GM12878 (cell line): ENCODE measurements around the gene BTBD3. TPM values are rescaled to one million over a fixed set of nuclear protein-coding genes. Genes with fewer than 3 reads are reported as not detected.

Experiments
- ATAC-seq: fragments of 200-7000 bp; cut with Tn5 transposase; 3 replicates; pipeline ENCODE4 v1.9.1; 2020; ENCODE audit warnings: mild to moderate bottlenecking, moderate library complexity
- BruUV-seq: library from RNA; stranded (reverse); fragments of 400-500 nt; replicated peaks from 2 replicates; lab custom pipeline; 2021; lab: Mats Ljungman, UMichigan
- CTCF ChIA-PET: fragments of 300-600 bp; sonication (Branson Sonifier 250); formaldehyde crosslinking; extraction: SDS; loops from one replicate; lab custom pipeline; 2021; ENCODE audit warnings: inconsistent platforms; lab: Yijun Ruan, JAX
- POLR2A ChIA-PET: fragments of 350-600 bp; formaldehyde crosslinking; extraction: SDS; loops from one replicate; lab custom pipeline; 2021; ENCODE audit warnings: inconsistent platforms; lab: Charles Lee
- RAD21 ChIA-PET: fragments of 300-600 bp; sonication (Branson Sonifier 250); formaldehyde crosslinking; loops from one replicate; lab custom pipeline; 2023; ENCODE audit warnings: antibody characterized with exemption; ENCODE audit not compliant: unreplicated experiment; lab: Charles Lee
- SMC1A ChIA-PET: fragments of 300-600 bp; sonication (Branson Sonifier 250); formaldehyde crosslinking; loops from one replicate; lab custom pipeline; 2023; ENCODE audit not compliant: unreplicated experiment, uncharacterized antibody; lab: Charles Lee
- DNase-seq: peaks from one replicate; pipeline ENCODE4 v3.0.0-alpha.2; 2011; ENCODE audit warnings: low read depth, low spot score
- FAIRE-seq: peaks from 3 replicates; lab custom pipeline; 2011; peaks lifted over from hg19 to GRCh38; lab: Jason Lieb, UNC
- H2AFZ ChIP-seq: 2 replicates; pipeline ENCODE4 v1.6.0; 2011; ENCODE audit warnings: low read depth, low read length, control low read depth; ENCODE audit not compliant: control insufficient read depth
- H3K27ac ChIP-seq: 2 replicates; pipeline ENCODE4 v1.5.1; 2011; ENCODE audit warnings: control low read depth; ENCODE audit not compliant: control insufficient read depth, insufficient read depth
- H3K27me3 ChIP-seq, 2 experiments: replicated peaks in 1 of 2; 2 replicates each; pipeline versions ENCODE4 v1.6.0 to v1.6.1; 2011; ENCODE audit warnings: low read length in 1 of 2; ENCODE audit not compliant: control insufficient read depth in 2 of 2, insufficient read depth in 2 of 2
- H3K36me3 ChIP-seq, 2 experiments: 2 replicates each; pipeline ENCODE4 v1.5.1; 2011; ENCODE audit warnings: low read length in 1 of 2; ENCODE audit not compliant: control insufficient read depth in 2 of 2, insufficient read depth in 2 of 2
- H3K4me1 ChIP-seq: 2 replicates; pipeline ENCODE4 v1.6.1; 2011; ENCODE audit warnings: mild to moderate bottlenecking, low read length, moderate library complexity, mixed read lengths; ENCODE audit not compliant: control insufficient read depth, insufficient read depth
- H3K4me2 ChIP-seq: 2 replicates; pipeline ENCODE4 v1.6.0; 2011; ENCODE audit warnings: control low read depth; ENCODE audit not compliant: control insufficient read depth, insufficient read depth
- H3K4me3 ChIP-seq: fragments of 200-600 bp; sonication (generic); 2 replicates; pipeline ENCODE4 v1.5.1; 2016
- H3K79me2 ChIP-seq: 2 replicates; pipeline ENCODE4 v1.6.0; 2011; ENCODE audit warnings: low read length; ENCODE audit not compliant: control insufficient read depth, insufficient read depth
- H3K9ac ChIP-seq: 2 replicates; pipeline ENCODE4 v1.8.0; 2011; ENCODE audit warnings: low read length, control low read depth, mixed read lengths; ENCODE audit not compliant: control insufficient read depth, insufficient read depth
- H3K9me3 ChIP-seq: replicated peaks from 3 replicates; pipeline ENCODE4 v1.5.1; 2011; ENCODE audit warnings: mild to moderate bottlenecking, low read length; ENCODE audit not compliant: control insufficient read depth, insufficient read depth
- H4K20me1 ChIP-seq: 2 replicates; pipeline ENCODE4 v1.6.0; 2011; ENCODE audit not compliant: control insufficient read depth, insufficient read depth
- ATF3 ChIP-seq: IDR thresholded peaks from 2 replicates; pipeline ENCODE4 v1.6.1; 2011; ENCODE audit warnings: low read depth, mild to moderate bottlenecking, low read length, moderate library complexity, borderline replicate concordance; ENCODE audit errors: extremely low read depth
- CBX5 ChIP-seq: sonication (generic); IDR thresholded peaks from 2 replicates; pipeline ENCODE4 v1.6.1; 2016; ENCODE audit warnings: low read depth, moderate library complexity, mild to moderate bottlenecking, inconsistent platforms
- EGR1 ChIP-seq, 2 experiments: IDR thresholded peaks; 1 replicate in 1 of 2; 2 replicates in 1 of 2; pipeline ENCODE4 v1.6.1; 2011 to 2012; ENCODE audit warnings: low read depth in 2 of 2, low read length in 2 of 2, borderline replicate concordance in 1 of 2, mild to moderate bottlenecking in 1 of 2, moderate library complexity in 1 of 2
- ESRRA ChIP-seq: IDR thresholded peaks from 2 replicates; pipeline ENCODE4 v1.6.1; 2012; ENCODE audit warnings: mild to moderate bottlenecking, low read length, improper control_type of control experiment
- FOS ChIP-seq: IDR thresholded peaks from 3 replicates; pipeline ENCODE4 v1.6.1; 2011; ENCODE audit warnings: borderline replicate concordance; ENCODE audit not compliant: insufficient read length; ENCODE audit errors: extremely low read depth
- HDAC6 ChIP-seq: fragments of 200-600 bp; sonication (generic); IDR thresholded peaks from one replicate; pipeline ENCODE4 v1.8.0; 2017; ENCODE audit warnings: antibody characterized with exemption; ENCODE audit not compliant: unreplicated experiment
- NFXL1 ChIP-seq: fragments of 450-650 bp; IDR thresholded peaks from 2 replicates; pipeline ENCODE4 v1.6.1; 2017; ENCODE audit warnings: antibody characterized with exemption, mild to moderate bottlenecking, borderline replicate concordance
- NR2C2 ChIP-seq: IDR thresholded peaks from 2 replicates; pipeline ENCODE4 v1.6.1; 2011; ENCODE audit warnings: borderline replicate concordance, low read depth; ENCODE audit not compliant: control insufficient read depth, insufficient read length
- NR2F1 ChIP-seq: fragments of 450-650 bp; conservative IDR thresholded peaks from 2 replicates; pipeline ENCODE4 v1.6.1; 2017; ENCODE audit warnings: mild to moderate bottlenecking
- PAX5 ChIP-seq: IDR thresholded peaks from 2 replicates; pipeline ENCODE4 v1.6.1; 2011; ENCODE audit warnings: low read depth, low read length, borderline replicate concordance
- POLR2A ChIP-seq: IDR thresholded peaks from 2 replicates; pipeline ENCODE4 v1.6.1; 2011; ENCODE audit warnings: low read depth, mild to moderate bottlenecking, low read length
- POLR2AphosphoS2 ChIP-seq: IDR thresholded peaks from 2 replicates; pipeline ENCODE4 v1.6.1; 2011; ENCODE audit warnings: low read depth, mild to moderate bottlenecking, low read length, improper control_type of control experiment, moderate library complexity
- RCOR1 ChIP-seq: conservative IDR thresholded peaks from 2 replicates; pipeline ENCODE4 v1.6.1; 2012; ENCODE audit warnings: low read depth, low read length, improper control_type of control experiment
- TCF7 ChIP-seq: IDR thresholded peaks from 2 replicates; pipeline ENCODE4 v1.6.1; 2014; ENCODE audit warnings: antibody characterized with exemption, borderline replicate concordance
- YY1 ChIP-seq: IDR thresholded peaks from 2 replicates; pipeline ENCODE4 v1.6.1; 2011; ENCODE audit warnings: low read depth, mild to moderate bottlenecking, low read length
- ZBED1 ChIP-seq: IDR thresholded peaks from 2 replicates; pipeline ENCODE4 v1.6.1; 2016; ENCODE audit warnings: borderline replicate concordance
- ZNF384 ChIP-seq: IDR thresholded peaks from 2 replicates; pipeline ENCODE4 v1.6.1; 2012; ENCODE audit warnings: low read depth, mild to moderate bottlenecking, low read length, improper control_type of control experiment, borderline replicate concordance
- WGBS: methylation state at CpG from one replicate; pipeline ENCODE4 v1.1.6; 2016; ENCODE audit warnings: low lambda C conversion rate; ENCODE audit not compliant: insufficient replicate concordance, insufficient coverage; ENCODE audit errors: missing lambda C conversion rate; 5-methylcytosine and 5-hydroxymethylcytosine counted together
- in situ Hi-C: fragments of 300-500 bp; cut with MboI; formaldehyde crosslinking; loops from 9 replicates; pipeline ENCODE4 v1.14.3; 2018; ENCODE audit warnings: mixed read lengths
- intact Hi-C: fragments of 100-400 bp; cut with micrococcal nuclease; formaldehyde crosslinking; loops from one replicate; pipeline ENCODE4 v1.14.2; 2022; ENCODE audit not compliant: unreplicated experiment
- polyA plus RNA-seq, 11 experiments: library from polyadenylated mRNA; depleted of rRNA in 4 of 11; unstranded in 6 of 11; stranded (reverse) in 5 of 11; fragments of >200 nt; fragmentation: Nextera tagmentation in 4 of 11; fragmentation: Illumina TruSeq in 1 of 11; extraction: Ambion mirVana in 4 of 11; extraction: Trizol in 1 of 11; gene quantifications; 1 replicate in 1 of 11; 2 replicates in 10 of 11; pipeline versions ENCODE4 v1.2.1 to v1.2.3, GENCODE V29; 2011 to 2016; ENCODE audit warnings: inconsistent platforms in 2 of 11, missing spikeins in 2 of 11, low read depth in 1 of 11
- total RNA-seq, 4 experiments: library from RNA; depleted of rRNA in 3 of 4; stranded (reverse); fragments of >200 nt in 3 of 4; fragmentation: Illumina TruSeq in 1 of 4; extraction: Trizol in 1 of 4; gene quantifications; 2 replicates each; pipeline versions ENCODE4 v1.2.1 to v1.2.3, GENCODE V29; 2013 to 2021
- TF ChIP-seq, protein P1 (sequence below): fragments of 450-650 bp; IDR thresholded peaks from 2 replicates; pipeline ENCODE4 v1.6.1; 2017; ENCODE audit warnings: mild to moderate bottlenecking
- TF ChIP-seq, protein P2 (sequence below): IDR thresholded peaks from 2 replicates; pipeline ENCODE4 v1.6.1; 2011; ENCODE audit warnings: low read depth, low read length, improper control_type of control experiment, borderline replicate concordance
- TF ChIP-seq, protein P3 (sequence below): IDR thresholded peaks from 2 replicates; pipeline ENCODE4 v1.6.1; 2012; ENCODE audit warnings: low read depth, low read length, improper control_type of control experiment

Gene BTBD3
- total and polyA plus RNA-seq, 10 of the 15 experiments (the other 5 are each of a cell fraction or from before 2014, with no cell fraction given): 0.02 to 12.8 (median 0.23) TPM

GRCh38 chr20:11918981-11919380 is 1.3 kb downstream of the BTBD3 start (continued):
- TF ChIP-seq NFXL1: no peak
- TF ChIP-seq FOS: no peak
- TF ChIP-seq NR2C2: no peak
- no peak for TF ChIP-seq ZBED1
- TF ChIP-seq EGR1 (IDR thresholded peaks at IDR 0.05; ENCODE audit: borderline replicate concordance in 1 of 2, low read depth in 2 of 2, low read length in 2 of 2): no peak
- TF ChIP-seq, all 136 proteins: peak for 0

DNA sequence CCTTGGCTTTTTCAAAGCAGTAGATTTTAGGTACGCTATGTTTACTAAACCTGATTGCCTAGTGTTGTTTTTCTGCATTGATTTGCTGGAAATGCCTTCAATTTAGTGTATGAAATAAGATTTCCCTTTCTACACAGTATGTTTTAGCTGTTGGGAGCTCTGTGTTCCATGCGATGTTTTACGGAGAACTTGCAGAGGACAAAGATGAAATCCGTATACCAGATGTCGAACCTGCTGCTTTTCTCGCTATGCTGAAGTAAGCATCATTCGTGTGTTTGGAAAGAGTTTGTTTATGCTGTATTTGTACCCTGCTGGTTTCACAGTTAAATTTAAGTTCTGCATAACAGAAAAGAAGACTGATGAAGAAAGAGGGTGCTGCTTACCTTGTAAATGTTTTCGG is 1.9 kb downstream of the BTBD3 start:
- H3K9ac ChIP-seq: no peak overlapping the region
- in situ Hi-C loops (no loop called here), intact Hi-C loops (loop anchor here (10.0 kb wide), 1 partner anchor 285 kb away; no protein-coding TSS in a partner anchor)
- BruUV-seq: no TSS peak
- H4K20me1 ChIP-seq: no peaks in the 10 kb centered on the region
- no peak for DNase-seq
- POLR2A ChIA-PET: no interaction called here
- no peaks in the 10 kb centered on the region for H3K4me1 ChIP-seq
- H3K9me3 ChIP-seq: no peaks in the 10 kb centered on the region
- H2AFZ ChIP-seq: no peak overlapping the region
- H3K79me2 ChIP-seq: no peaks in the 10 kb centered on the region
- H3K4me2 ChIP-seq: no peak overlapping the region
- no peak overlapping the region for H3K4me3 ChIP-seq
- 66% methylated on average over 8 of the region's 8 CpGs for WGBS
- RAD21 ChIA-PET: no interaction called here
- SMC1A ChIA-PET: interaction anchor here (1.8 kb wide), 1 partner anchor 92 kb away, joined by 6 read pairs; no protein-coding TSS in a partner anchor
- FAIRE-seq: no peak
- CTCF ChIA-PET: interaction anchor here (2.2 to 2.9 kb wide), 2 partner anchors 10 to 93 kb away, joined by 9 to 12 read pairs; no protein-coding TSS in a partner anchor
- no peak for ATAC-seq
- no peaks in the 10 kb centered on the region for H3K36me3 ChIP-seq
- no peak overlapping the region for H3K27ac ChIP-seq
- TF ChIP-seq TCF7 (no peak), POLR2A (no peak), PAX5 (no peak), CBX5 (no peak), ATF3 (no peak), RCOR1 (no peak), POLR2AphosphoS2 (no peak), ZNF384 (no peak), ESRRA (no peak), YY1 (no peak), NR2F1 (no peak), NR2C2 (no peak), HDAC6 (no peak)
- TF ChIP-seq, protein P1, sequence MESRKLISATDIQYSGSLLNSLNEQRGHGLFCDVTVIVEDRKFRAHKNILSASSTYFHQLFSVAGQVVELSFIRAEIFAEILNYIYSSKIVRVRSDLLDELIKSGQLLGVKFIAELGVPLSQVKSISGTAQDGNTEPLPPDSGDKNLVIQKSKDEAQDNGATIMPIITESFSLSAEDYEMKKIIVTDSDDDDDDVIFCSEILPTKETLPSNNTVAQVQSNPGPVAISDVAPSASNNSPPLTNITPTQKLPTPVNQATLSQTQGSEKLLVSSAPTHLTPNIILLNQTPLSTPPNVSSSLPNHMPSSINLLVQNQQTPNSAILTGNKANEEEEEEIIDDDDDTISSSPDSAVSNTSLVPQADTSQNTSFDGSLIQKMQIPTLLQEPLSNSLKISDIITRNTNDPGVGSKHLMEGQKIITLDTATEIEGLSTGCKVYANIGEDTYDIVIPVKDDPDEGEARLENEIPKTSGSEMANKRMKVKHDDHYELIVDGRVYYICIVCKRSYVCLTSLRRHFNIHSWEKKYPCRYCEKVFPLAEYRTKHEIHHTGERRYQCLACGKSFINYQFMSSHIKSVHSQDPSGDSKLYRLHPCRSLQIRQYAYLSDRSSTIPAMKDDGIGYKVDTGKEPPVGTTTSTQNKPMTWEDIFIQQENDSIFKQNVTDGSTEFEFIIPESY: no peak
- TF ChIP-seq, protein P2, sequence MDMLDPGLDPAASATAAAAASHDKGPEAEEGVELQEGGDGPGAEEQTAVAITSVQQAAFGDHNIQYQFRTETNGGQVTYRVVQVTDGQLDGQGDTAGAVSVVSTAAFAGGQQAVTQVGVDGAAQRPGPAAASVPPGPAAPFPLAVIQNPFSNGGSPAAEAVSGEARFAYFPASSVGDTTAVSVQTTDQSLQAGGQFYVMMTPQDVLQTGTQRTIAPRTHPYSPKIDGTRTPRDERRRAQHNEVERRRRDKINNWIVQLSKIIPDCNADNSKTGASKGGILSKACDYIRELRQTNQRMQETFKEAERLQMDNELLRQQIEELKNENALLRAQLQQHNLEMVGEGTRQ: no peak
- TF ChIP-seq, protein P3, sequence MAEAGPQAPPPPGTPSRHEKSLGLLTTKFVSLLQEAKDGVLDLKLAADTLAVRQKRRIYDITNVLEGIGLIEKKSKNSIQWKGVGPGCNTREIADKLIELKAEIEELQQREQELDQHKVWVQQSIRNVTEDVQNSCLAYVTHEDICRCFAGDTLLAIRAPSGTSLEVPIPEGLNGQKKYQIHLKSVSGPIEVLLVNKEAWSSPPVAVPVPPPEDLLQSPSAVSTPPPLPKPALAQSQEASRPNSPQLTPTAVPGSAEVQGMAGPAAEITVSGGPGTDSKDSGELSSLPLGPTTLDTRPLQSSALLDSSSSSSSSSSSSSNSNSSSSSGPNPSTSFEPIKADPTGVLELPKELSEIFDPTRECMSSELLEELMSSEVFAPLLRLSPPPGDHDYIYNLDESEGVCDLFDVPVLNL: no peak
- no peaks in the 10 kb centered on the region for H3K27me3 ChIP-seq
